Panc1 (cell line): ENCODE measurements around the gene BLM. TPM values are rescaled to one million over a fixed set of nuclear protein-coding genes. Genes with fewer than 3 reads are reported as not detected.

Source experiments
- ATAC-seq: fragments of 200-7000 bp; cut with Tn5 transposase; 2 replicates; pipeline ENCODE4 v1.9.1; 2020; ENCODE audit warnings: mild to moderate bottlenecking, moderate library complexity
- BruUV-seq: library from RNA; stranded (reverse); fragments of 400-500 nt; replicated peaks from 2 replicates; lab custom pipeline; 2021; lab: Mats Ljungman, UMichigan
- CTCF ChIA-PET: fragments of 300-600 bp; sonication (Branson Sonifier 250); formaldehyde crosslinking; loops from one replicate; lab custom pipeline; 2022; ENCODE audit warnings: antibody characterized with exemption; lab: Charles Lee
- POLR2A ChIA-PET: fragments of 300-600 bp; sonication (Branson Sonifier 250); formaldehyde crosslinking; loops from one replicate; lab custom pipeline; 2022; ENCODE audit warnings: antibody characterized with exemption; lab: Charles Lee
- DNase-seq: peaks from one replicate; pipeline ENCODE4 v3.0.0-alpha.2; 2010; ENCODE audit warnings: low read depth, low spot score
- H3K27ac ChIP-seq: 2 replicates; pipeline ENCODE4 v1.5.1; 2011; ENCODE audit warnings: mild to moderate bottlenecking, low read length, inconsistent platforms
- H3K27me3 ChIP-seq: fragments of 200-500 bp; sonication (Bioruptor generic); 2 replicates; pipeline ENCODE4 v1.6.0; 2014; ENCODE audit warnings: low read length, inconsistent platforms; ENCODE audit not compliant: control insufficient read depth, insufficient read depth
- H3K36me3 ChIP-seq: fragments of 200-500 bp; sonication (Bioruptor generic); 2 replicates; pipeline ENCODE4 v1.5.1; 2014; ENCODE audit warnings: inconsistent platforms, mild to moderate bottlenecking, low read length, moderate library complexity; ENCODE audit not compliant: control insufficient read depth, insufficient read depth
- H3K4me1 ChIP-seq: 2 replicates; pipeline ENCODE4 v1.5.1; 2011; ENCODE audit warnings: inconsistent platforms, mild to moderate bottlenecking, low read length, moderate library complexity; ENCODE audit not compliant: control insufficient read depth, insufficient read depth
- H3K4me3 ChIP-seq, 2 experiments: 2 replicates each; pipeline ENCODE4 v1.5.1; 2011 to 2012; ENCODE audit warnings: low read depth in 2 of 2, low read length in 2 of 2, mild to moderate bottlenecking in 2 of 2, inconsistent platforms in 1 of 2, moderate library complexity in 1 of 2
- H3K9me3 ChIP-seq: fragments of 200-500 bp; sonication (Bioruptor generic); 2 replicates; pipeline ENCODE4 v1.5.1; 2014; ENCODE audit warnings: low read depth, mild to moderate bottlenecking, inconsistent platforms, low read length, moderate library complexity; ENCODE audit not compliant: control insufficient read depth, insufficient read depth
- CTCF ChIP-seq: fragments of 450-650 bp; IDR thresholded peaks from 2 replicates; pipeline ENCODE4 v1.5.1; 2017; ENCODE audit warnings: mild to moderate bottlenecking
- POLR2AphosphoS5 ChIP-seq: IDR thresholded peaks from 2 replicates; pipeline ENCODE4 v1.6.1; 2012; ENCODE audit warnings: mild to moderate bottlenecking, low read depth, low read length, moderate library complexity
- REST ChIP-seq, 2 experiments: IDR thresholded peaks; 2 replicates each; pipeline ENCODE4 v1.6.1; 2011 to 2012; ENCODE audit warnings: low read depth in 2 of 2, control low read depth in 1 of 2, low read length in 1 of 2, mild to moderate bottlenecking in 1 of 2, moderate library complexity in 1 of 2; ENCODE audit not compliant: insufficient read depth in 1 of 2
- SIN3A ChIP-seq: IDR thresholded peaks from 2 replicates; pipeline ENCODE4 v1.6.1; 2012; ENCODE audit warnings: low read depth, mild to moderate bottlenecking, low read length, moderate library complexity, borderline replicate concordance; ENCODE audit not compliant: insufficient read depth
- TCF7L2 ChIP-seq: IDR thresholded peaks from 2 replicates; pipeline ENCODE4 v1.6.1; 2011; ENCODE audit warnings: mild to moderate bottlenecking, low read depth, low read length, inconsistent platforms
- in situ Hi-C: cut with HindIII; loops from 2 replicates; pipeline ENCODE4 v1.10.0; 2016; ENCODE audit warnings: low sequenced_read_pairs, low pct_unique_long_range_greater_than_20kb
- intact Hi-C: fragments of 100-400 bp; cut with micrococcal nuclease; formaldehyde crosslinking; loops from one replicate; pipeline ENCODE4 v1.10.0; 2022; ENCODE audit not compliant: unreplicated experiment
- total RNA-seq: library from RNA; stranded (reverse); gene quantifications from one replicate; pipeline ENCODE4 v1.2.1, GENCODE V29; 2021; ENCODE audit not compliant: unreplicated experiment

The BLM gene
- total RNA-seq, 1 experiment from 2014 or later = 23.9 TPM

DNA sequence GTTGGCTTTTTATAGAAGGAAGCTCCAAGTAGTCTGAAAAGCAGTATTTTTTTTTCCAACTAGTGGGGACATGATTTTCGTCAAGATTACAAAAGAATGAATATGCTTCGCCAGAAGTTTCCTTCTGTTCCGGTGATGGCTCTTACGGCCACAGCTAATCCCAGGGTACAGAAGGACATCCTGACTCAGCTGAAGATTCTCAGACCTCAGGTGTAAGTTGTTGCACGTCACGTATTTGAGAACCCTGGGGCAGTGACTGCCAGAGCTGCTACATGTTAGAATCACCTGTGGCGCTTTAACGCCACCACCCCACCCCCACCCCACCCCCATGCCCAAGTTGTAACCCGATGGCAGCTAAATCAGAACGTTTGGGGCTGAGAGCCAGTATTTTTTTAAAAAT is 52.2 kb downstream of the BLM start:
- ChIA-PET CTCF (no interaction called here), POLR2A (no interaction called here)
- Histone ChIP-seq H3K36me3 (0 out of 2 replicates have a peak, but pooled peaks cover 6% of the 10 kb centered on the region), H3K9me3 (no peaks in the 10 kb centered on the region), H3K27me3 (no peaks in the 10 kb centered on the region), H3K4me3 (no peak overlapping the region), H3K27ac (no peak overlapping the region), H3K4me1 (no peaks in the 10 kb centered on the region)
- DNase-seq (no peak), ATAC-seq (no peak)
- in situ Hi-C loops = no loop called here
- no TSS peak for BruUV-seq
- TF ChIP-seq REST (IDR thresholded peaks at IDR 0.05; ENCODE audit: insufficient read depth in 1 of 2, low read depth in 2 of 2, low read length in 1 of 2) (no peak), POLR2AphosphoS5 (no peak), CTCF (no peak), TCF7L2 (no peak), SIN3A (no peak)
- intact Hi-C loops = no loop called here

DNA sequence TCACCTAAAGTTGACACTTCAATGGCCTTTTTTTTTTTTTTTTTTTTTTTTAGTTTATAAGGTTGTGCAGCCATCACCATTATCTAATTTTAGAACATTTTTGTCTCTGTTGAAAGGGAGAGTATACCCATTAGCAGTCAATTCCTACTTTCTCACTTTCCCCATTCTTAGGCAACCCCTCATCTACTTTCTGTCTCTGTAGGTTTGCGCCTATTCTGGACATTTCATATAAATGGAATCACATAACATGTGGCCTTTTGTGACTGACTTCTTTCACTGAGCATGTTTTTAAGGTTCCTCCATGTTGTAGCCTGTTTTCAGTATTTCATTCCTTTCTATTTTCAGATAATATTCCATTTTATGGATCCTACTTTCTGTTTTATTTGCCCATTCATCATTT is 56.3 kb downstream of the BLM start:
- Histone ChIP-seq H3K36me3 (no peaks in the 10 kb centered on the region; the same call in 1 of the 2 replicates), H3K4me3 (no peak overlapping the region), H3K4me1 (no peaks in the 10 kb centered on the region), H3K9me3 (no peaks in the 10 kb centered on the region), H3K27ac (no peak overlapping the region), H3K27me3 (no peaks in the 10 kb centered on the region)
- TF ChIP-seq POLR2AphosphoS5 (no peak), CTCF (no peak), TCF7L2 (no peak), REST (IDR thresholded peaks at IDR 0.05; ENCODE audit: insufficient read depth in 1 of 2, low read depth in 2 of 2, low read length in 1 of 2) (no peak), SIN3A (no peak)
- POLR2A ChIA-PET = no interaction called here
- no TSS peak for BruUV-seq
- intact Hi-C loops (no loop called here), in situ Hi-C loops (no loop called here)
- CTCF ChIA-PET = interaction anchor here (0.6 kb wide), 1 partner anchor 27 kb away, joined by 5 read pairs; no protein-coding TSS in a partner anchor
- ATAC-seq (no peak), DNase-seq (no peak)
